Measurements from ENCODE around the gene S100A14.
"Not testable (repeated sequence)": the region's sequence is repeated elsewhere in the genome, so short reads cannot be mapped to it uniquely, and the experiment has no call there.

S100A14 gene

GRCh38 chr1:153615406-153615805 lies 719 bp downstream of the S100A14 start:
- no peak for DNase-seq (ENCODE audit: low read depth in 2 of 2)

GRCh38 chr1:153614906-153615305 lies 1.2 kb downstream of the S100A14 start:
- DNase-seq (ENCODE audit: low read depth in 2 of 2): no peak

GRCh38 chr1:153614189-153614900 lies 1.8 kb downstream of the S100A14 start:
- DNase-seq (ENCODE audit: low read depth in 2 of 2): no peak

- DNase-seq (ENCODE audit: low read depth in 2 of 2): no peak
These were observed 2.7 kb downstream of the S100A14 start for GRCh38 chr1:153613406-153613805.

GRCh38 chr1:153612755-153613331 lies 3.3 kb downstream of the S100A14 start, which contains the start of gene S100A16:
Gene S100A16 (minus strand): TSS chr1:153613137. CDS start chr1:153608151, 4,986 bp downstream.
- DNase-seq (ENCODE audit: low read depth in 2 of 2): no peak

GRCh38 chr1:153612111-153612754 lies 3.9 kb downstream of the S100A14 start:
- DNase-seq (ENCODE audit: low read depth in 2 of 2): no peak

GRCh38 chr1:153611356-153611755 lies 4.8 kb downstream of the S100A14 start:
- no peak for DNase-seq (ENCODE audit: low read depth in 2 of 2)

GRCh38 chr1:153610811-153611301 lies 5.3 kb downstream of the S100A14 start:
- no peak for DNase-seq (ENCODE audit: low read depth in 2 of 2)

GRCh38 chr1:153610334-153610733 lies 5.8 kb downstream of the S100A14 start:
- DNase-seq (ENCODE audit: low read depth in 2 of 2): no peak

- no peak for DNase-seq (ENCODE audit: low read depth in 2 of 2)
These were observed 6.6 kb downstream of the S100A14 start for GRCh38 chr1:153609585-153609907.

GRCh38 chr1:153608742-153609584 lies 7.2 kb downstream of the S100A14 start:
- peak in 1 of 2 experiments; percentile 39 for DNase-seq (ENCODE audit: low read depth in 2 of 2)

- DNase-seq (ENCODE audit: low read depth in 2 of 2): no peak
These were observed 7.9 kb downstream of the S100A14 start for GRCh38 chr1:153608089-153608682.

- DNase-seq (ENCODE audit: low read depth in 2 of 2): no peak
These were observed 8.7 kb downstream of the S100A14 start for GRCh38 chr1:153607381-153607780.

- DNase-seq (ENCODE audit: low read depth in 2 of 2): no peak
These were observed 9.9 kb downstream of the S100A14 start for GRCh38 chr1:153606194-153606593.

GRCh38 chr1:153602749-153603148 lies 13.4 kb downstream of the S100A14 start:
- no peak for DNase-seq (ENCODE audit: low read depth in 2 of 2)

GRCh38 chr1:153599847-153600246 lies 16.3 kb downstream of the S100A14 start:
- DNase-seq (ENCODE audit: low read depth in 2 of 2): no peak

- peak in 1 of 2 experiments; percentile 24 for DNase-seq (ENCODE audit: low read depth in 2 of 2)
These were observed 17.6 kb downstream of the S100A14 start for GRCh38 chr1:153598309-153599172.

- no peak for DNase-seq (ENCODE audit: low read depth in 2 of 2)
These were observed 18.9 kb downstream of the S100A14 start for GRCh38 chr1:153597206-153597605.

GRCh38 chr1:153592748-153593147 lies 23.4 kb downstream of the S100A14 start:
- no peak for DNase-seq (ENCODE audit: low read depth in 2 of 2)

GRCh38 chr1:153588482-153588881 lies 27.6 kb downstream of the S100A14 start:
- no peak for DNase-seq (ENCODE audit: low read depth in 2 of 2)

GRCh38 chr1:153588033-153588432 lies 28.1 kb downstream of the S100A14 start:
- DNase-seq (ENCODE audit: low read depth in 2 of 2): not testable (repeated sequence)
